Left forelimb (tissue), 1 donor: ENCODE measurements around the gene SCYL3.
"Not testable (repeated sequence)": the region's sequence is repeated elsewhere in the genome, so short reads cannot be mapped to it uniquely, and the experiment has no call there.

ENCODE experiments used
- DNase-seq: peaks from one replicate; pipeline ENCODE4 v3.0.0-alpha.2; 2018; ENCODE audit warnings: low spot score

Gene SCYL3, protein sequence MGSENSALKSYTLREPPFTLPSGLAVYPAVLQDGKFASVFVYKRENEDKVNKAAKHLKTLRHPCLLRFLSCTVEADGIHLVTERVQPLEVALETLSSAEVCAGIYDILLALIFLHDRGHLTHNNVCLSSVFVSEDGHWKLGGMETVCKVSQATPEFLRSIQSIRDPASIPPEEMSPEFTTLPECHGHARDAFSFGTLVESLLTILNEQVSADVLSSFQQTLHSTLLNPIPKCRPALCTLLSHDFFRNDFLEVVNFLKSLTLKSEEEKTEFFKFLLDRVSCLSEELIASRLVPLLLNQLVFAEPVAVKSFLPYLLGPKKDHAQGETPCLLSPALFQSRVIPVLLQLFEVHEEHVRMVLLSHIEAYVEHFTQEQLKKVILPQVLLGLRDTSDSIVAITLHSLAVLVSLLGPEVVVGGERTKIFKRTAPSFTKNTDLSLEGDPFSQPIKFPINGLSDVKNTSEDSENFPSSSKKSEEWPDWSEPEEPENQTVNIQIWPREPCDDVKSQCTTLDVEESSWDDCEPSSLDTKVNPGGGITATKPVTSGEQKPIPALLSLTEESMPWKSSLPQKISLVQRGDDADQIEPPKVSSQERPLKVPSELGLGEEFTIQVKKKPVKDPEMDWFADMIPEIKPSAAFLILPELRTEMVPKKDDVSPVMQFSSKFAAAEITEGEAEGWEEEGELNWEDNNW

DNA sequence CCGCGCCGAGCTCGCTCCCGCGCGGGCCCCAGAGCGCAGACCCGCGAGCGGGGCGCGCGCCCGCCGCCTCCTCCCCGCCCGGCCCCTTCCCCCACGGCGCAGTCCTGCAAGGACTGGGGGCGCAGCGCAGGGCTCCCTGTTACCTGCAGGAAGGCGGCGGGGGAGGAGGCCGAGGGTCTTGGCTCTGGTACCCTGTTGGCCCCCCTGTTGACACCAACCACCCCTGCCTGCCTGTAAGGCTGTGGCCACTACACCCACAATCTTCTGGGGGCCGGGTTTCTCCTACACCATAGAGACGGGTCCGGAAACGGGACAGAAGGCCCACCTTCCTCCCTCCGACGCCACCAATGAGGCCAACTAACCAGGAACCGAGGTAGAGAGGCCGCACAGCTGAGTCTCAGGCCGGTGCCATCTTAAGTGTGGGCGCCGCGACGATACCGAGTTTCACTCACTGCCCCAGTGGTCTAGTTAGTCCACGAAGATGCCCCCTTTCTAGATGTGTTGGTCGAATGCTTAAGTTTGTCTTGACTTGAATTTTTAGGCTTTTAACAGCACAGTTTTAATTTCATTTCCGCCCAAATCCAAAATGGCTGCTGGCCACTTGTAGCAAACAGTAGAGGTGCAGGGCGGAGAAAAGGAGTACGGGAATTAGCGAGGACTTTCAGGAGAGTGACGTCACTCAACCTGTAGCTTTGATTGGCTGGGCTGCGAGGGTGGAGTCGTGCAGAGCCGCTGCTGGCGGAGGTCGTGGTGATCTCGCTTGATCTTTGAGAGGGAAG lies at the start of gene SCYL3:
Gene SCYL3 (minus strand): TSS at position 252 of the 779 bp plus-strand sequence. CDS start 5,056 bp downstream, outside the sequence.
- DNase-seq: peak; percentile 98

DNA sequence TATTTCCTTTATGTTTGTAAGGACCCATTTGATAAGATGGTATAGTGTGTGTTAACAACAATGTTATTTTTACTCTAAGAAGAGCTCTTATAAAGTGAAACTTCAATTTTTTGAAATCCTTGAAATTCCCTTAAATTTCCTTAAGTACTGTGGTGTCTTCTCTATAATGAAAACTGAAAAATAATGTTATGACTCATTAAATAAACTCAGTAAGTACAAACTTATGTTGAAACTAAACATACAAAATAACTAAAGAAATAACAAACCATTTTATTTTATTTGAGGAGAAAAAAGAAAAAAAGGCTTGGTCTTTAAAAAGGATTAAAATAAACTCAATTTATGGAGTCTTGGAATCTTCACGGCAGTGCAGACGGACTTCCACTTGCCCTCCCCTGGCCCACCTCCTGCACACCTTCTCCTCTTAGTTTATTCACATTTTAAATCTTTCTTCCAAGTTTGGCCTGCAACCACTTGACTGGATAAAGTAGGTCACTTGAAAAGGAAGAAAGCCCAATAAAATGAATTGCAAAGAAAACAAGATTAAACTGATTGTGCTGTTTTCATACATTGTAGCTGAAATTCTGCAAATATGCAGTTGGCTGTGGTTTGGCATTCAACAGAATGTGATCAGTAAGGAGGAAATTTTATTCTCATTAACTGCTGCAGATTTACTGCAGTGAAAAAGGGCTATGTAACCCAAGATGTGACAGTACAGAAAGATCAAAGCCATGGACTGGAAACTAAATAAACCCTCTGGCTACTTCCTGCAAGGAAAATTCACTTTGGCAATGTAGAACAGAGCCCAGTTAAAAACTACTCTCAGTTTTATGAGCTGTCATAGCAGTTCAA lies 48.5 kb upstream of the SCYL3 start:
- DNase-seq: no peak

DNA sequence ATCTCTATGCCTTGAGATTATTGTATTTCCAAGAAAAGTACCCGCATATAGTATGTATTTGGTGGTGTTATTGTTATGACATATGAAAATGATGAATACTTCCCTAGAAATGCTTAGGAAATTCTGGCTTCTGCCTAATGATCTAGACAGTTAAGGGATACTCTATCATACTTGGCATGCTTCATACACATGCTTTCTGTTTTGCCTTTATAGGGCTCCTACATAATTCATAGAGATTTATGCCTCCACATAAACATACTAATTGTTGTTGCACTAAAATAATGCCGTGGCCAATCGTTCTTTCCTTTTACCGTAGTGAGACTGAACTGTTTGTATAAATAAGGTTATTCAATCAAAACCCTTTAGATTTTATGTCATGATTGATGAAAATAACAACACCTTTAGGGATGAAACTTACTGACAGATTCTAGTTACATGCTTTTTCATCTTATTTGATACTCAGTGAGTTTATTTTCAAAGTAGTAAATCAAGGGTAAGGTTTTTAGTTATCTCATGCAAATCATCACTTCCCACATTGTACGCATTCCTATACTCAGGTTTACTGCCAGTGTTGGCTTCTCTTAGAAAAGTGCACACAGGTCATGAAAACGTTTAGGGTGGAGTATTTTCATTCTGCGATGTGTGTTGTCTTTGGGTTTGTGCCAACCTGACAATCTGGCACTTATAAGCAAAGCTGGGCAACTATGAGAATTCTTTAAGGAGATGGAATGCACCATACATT lies 40.5 kb upstream of the SCYL3 start:
- no peak for DNase-seq

DNA sequence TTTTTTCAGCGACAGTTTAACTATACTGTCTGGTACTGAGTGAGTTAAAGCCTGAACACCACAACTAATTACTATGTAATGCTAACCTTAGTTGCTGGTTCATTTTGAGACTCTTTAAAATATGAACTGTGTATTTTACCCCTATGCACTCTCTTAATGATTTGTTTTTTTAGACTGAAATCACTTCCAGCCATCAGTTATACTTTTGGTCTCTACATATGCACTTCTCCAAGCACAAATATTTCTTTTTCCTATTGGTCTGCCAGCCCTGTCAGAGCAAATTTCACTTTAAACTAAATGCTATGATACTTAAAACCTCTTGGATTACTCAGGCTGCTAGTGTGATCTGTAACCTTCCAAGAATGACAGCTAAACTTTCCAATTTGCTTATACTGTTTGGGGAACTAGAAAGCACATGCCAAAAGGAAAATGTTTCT lies 38.1 kb upstream of the SCYL3 start:
- no peak for DNase-seq

DNA sequence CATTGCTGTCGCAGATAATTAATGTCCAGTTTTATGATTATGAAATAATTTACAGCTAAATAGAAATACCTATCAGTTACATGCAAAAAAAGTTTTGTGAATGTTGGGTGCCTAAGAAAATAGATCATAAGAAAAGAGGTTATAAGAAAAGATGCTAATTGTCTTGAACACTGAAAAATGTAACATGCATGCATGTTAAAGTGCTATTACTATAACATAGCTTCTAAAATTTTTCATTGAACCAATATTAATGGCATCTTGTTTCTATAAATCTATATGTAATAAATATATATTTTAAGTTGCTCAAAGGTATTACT lies 35.5 kb upstream of the SCYL3 start:
- no peak for DNase-seq

DNA sequence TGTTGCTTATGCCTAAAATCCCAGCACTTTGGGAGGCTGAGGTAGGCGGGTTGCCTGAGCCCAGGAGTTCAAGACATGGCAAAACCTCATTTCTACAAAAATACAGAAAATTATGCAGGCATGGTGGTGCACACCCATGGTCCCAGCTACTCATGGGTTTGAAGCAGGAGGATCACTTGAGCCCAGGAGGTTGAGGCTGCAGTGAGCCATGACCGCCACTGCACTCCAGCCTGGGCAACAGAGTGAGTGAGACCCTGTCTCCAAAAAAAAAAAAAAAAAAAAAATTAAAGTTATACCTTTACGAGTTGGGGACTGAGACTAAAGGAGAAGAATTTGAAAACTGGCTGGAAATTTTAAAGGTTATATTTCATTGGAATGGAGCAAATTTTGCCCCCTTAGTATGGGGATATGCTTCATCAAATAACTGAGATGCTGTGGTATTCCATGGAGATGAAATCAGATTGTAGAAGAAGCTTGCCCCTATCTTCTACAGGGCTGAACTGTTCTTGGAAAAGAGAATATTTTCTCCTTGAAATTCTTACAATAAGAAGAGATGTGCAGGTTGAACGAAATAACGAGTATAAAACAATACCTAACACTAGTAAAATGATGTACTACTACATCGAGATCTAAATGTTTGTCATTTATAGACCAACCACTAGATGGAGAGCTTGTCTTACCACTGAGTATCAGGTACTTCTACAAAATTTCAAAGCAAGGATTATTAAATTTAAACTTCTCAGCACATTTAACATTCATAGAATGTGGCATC lies 34.9 kb upstream of the SCYL3 start:
- DNase-seq: no peak

DNA sequence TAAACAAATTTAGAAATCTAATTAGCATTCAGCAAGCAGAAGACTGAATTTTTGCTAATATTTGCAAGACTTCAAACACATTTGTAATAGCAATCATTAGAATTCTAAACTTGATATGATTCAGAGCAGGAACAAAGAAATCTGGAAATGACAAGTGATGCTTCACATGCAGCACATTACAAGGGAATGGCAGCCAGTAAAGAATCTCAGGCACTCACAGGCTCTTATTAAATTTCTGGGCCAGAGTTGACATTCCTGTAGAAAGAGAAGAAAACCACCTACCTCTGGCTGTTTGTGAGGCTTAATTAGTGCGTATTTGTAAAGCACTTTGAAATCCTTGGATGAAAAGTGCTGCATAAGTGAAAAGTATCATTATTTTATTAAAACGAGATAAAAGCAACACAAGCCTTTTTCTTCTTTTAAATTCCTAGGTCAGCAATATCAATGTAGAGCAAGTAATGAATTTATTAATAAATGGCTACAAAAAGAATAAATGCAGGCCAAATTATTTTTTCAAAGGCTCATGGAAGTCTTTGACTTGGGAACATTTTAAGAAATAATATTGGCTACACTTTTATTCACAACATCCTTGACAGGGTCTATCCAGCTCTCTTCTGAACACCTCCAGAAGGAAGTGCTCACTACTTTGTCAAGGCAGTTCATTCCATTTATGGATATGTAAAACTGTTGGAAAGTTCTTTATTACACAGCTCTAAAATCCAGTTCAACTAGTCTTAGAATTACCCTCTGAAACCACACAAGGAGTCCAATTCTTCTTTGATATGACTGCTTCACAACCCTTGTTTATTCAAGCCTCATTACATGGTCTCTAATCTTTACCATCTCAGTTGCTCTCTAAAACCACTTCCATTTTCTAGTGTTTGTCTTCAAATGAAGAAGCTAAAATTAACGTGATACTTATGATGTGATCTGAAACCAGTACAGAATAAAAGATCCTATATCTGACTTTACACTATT lies 32.1 kb upstream of the SCYL3 start:
- DNase-seq: no peak

DNA sequence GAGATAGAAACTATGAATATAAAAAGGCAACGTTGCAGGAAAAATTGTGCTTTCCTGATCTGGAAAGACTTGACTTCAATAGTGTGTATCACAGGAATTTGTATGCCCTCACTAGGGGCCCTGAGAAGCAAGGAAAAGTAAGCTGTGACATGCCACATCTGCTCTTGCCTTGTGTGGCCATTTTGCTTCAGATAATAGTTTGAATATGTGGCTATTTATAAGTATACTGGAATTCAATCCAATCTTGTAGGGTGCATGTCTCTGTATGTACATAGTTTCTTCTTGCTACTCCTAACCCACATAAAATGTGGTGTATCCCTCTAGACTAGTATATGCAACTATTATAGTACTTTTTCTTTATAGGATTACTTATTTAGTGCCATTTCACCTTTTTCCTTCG lies 31.1 kb upstream of the SCYL3 start:
- no peak for DNase-seq

DNA sequence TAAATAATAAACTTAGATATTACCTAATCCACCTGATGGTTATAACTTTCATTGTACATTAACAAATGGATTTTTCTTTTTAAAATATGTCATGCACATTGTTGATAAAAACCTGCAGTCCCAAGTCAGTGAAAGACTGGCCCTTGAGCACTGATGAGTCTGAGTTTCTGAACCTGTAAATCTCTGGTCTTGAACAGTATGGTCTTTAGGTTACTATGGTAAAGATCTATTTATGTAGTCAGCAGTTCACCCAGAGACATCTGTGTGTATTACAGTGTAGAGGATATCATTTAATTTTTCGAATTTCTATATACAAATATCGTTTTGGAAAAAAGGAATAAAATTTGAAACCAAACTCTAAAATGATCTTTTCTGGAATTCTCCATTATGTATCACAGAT lies 30.4 kb upstream of the SCYL3 start:
- DNase-seq: no peak

DNA sequence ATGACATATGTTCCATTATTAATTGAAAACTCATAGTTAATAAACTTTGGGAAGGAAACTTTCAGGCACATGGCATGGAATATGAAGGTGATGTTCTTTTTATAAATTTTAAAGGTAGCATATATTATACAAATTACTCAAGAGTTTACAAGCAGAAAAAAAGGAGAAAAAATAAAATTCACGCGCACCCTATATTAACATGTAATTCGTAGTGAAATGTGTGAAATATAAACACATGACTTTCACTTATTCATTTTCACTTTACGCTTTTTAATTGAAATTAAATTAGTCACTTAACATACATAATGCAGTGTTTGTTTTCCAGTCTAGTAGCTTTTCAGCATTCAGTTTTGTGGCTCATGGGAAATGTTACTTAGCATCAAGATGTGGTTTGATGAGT lies 27.4 kb upstream of the SCYL3 start:
- no peak for DNase-seq

DNA sequence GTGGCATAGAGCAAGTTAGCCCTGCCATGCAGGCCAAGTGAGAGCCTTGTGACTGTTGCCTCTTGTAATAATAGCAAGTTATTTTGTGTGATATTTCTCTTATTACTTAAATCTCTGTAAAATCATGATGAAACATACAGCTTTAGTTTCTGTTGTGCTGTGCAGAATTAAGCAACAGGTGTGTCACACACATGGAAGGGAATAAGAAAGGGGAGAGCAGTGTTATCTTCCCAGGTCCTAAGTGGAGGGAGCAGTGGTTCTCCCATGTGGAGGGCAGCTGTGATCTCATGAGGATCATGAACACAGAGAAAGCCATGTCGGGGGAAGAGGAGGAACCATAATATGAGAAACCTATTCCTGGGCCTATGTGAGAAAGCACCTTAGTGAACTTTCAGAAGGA lies 25.2 kb upstream of the SCYL3 start:
- DNase-seq: no peak

DNA sequence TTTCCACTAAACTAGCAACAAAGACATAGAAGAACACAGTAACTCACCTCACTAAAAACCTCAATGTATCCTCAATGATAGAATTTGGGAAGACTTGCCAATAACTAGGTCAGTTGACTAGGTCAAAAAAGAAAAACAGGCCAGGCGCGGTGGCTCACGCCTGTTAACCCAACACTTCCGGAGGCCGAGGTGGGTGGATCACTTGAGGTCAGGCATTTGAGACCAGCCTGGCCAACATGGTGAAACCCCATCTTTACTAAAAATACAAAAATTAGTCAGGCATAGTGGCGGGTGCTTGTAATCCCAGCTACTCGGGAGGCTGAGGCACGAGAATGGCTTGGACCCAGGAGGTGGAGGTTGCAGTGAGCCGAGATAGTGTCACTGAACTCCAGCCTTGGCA lies 24.5 kb upstream of the SCYL3 start:
- DNase-seq: not testable (repeated sequence)

DNA sequence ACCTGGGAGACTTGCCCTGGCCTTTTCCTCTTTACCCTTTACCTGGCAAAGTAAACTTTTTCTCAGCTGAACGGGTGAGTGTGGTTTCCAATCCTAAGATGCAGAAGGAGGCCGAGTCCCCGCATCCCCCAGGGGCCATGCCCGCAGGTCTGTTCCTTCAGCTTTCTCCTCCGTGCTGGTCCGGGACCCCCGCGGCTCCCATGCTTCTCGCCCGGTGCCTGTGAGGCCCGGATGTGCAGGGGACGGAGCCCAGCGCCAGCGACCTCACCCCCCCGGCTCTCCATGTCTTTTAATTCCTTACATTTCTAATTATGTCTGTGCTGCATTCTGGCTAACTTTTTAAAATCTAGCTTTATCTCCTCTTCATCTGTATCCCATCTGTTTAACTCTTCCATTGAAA lies 21.5 kb upstream of the SCYL3 start:
- no peak for DNase-seq

DNA sequence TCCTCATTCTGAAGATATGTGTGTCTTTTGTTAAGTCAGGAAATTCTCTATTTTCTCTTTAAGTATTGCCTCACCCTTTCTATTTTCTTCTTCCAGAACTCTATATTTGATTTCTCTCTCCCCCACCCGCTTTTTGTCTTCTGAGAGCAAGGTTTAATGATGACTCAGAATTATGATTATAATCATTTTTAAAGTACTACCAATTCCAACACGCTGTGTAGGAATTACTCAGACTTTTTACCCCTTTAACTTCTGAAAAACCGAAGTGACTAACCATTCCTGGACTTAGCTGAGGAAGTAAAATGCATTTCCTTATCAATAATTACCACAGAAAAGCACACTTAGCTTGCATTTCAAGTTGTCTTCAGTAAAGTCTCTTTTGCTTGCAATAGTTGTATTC lies 20.8 kb upstream of the SCYL3 start:
- no peak for DNase-seq

DNA sequence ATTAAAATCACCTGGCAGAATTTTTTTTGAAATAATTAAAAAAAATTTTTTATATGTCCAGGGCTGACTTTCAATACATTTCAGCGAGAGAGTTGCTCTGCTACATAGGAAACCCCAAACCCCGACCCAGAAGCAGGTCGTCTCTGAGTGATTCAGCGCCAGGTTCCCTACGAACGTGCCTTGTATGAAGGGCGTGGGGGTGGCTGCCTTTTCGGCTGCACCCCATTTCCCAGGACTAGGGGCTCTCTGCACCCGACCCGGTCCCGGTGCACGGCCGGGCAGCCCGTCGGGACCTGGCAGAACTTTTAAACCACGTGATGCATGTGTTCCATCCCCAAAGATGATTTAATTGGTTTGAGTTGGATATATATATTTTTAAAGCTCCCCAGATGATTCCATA lies 15.8 kb upstream of the SCYL3 start:
- no peak for DNase-seq

DNA sequence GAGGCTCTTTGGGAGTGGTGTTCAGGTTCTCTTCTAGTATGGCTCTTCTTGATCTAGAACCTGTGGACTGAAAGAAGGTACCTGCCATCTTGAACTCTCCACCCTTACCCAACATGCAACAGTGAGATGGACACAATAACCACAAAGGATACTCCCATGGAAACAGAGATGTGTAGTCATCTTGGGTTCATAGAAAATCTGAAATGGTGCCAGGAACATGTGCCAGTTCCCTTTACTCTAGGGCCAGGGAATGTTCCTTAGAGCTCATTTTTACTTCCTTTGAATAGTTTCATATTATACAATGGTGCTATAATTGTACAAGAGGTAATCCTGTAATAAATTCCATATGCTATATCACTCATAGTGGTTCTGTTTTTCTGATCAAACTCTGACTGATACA lies 13.2 kb upstream of the SCYL3 start:
- DNase-seq: no peak

DNA sequence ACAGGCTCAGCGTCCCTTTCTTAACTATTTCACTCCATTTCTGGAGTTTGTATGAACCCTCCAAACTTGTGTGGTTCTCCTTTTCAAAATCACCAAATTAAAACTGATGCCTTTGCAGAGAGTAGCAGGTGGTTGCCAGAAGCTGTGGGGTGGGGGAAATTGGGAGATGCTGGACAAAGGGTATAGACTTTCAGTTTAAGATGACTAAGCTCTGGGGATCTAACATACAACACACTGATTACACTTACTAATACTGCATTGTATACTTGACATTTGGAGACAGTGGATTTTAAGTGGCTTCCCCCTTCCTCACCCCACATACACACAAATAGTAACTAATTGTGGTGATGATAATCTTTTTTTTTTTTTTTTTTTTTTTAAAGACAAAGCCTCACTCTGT lies 11.1 kb upstream of the SCYL3 start:
- no peak for DNase-seq

DNA sequence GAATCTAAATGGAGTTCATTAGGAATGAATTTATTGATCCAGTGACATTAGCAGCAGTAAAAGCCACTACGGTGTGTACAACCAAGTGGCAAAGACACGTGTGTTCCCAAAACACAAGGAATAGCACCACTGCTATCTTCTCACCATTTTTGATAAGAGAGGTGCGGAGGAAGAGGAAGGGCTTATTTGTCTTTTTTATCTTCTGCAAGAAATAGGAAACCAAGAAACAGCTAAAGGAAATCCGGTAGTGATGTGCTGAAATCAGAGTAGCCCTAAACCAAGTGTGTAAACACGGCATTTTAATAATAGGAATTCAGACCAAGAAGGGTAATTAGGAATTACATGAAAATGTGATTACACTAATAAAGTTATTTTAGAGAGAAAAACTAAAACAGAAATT lies 9.1 kb upstream of the SCYL3 start:
- no peak for DNase-seq

DNA sequence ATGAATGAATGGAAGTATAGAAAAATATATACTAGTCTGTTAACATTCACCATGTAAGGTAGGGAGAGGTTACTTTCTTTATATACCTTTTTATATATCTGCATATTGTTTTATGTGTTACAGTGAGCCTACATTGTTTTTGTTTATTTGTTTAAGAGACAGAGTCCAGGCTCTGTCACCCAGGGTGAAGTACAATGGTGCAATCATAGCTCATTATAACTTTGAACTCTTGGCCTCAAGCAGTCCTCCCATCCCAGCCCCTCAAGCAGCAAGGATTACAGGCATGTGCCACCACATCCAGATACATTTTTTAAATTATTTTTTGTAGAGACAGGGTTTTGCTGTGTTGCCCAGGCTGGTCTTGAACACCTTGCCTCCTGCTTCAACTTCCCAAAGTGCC lies 7.4 kb upstream of the SCYL3 start:
- no peak for DNase-seq
